Colonic mucosa (tissue), 4 donors: ENCODE results near the gene PAX3. TPM values are rescaled to one million over a fixed set of nuclear protein-coding genes. Genes with fewer than 3 reads are reported as not detected.

Experiments used
- DNase-seq: peaks from one replicate; pipeline ENCODE4 v3.0.0-alpha.2; 2020
- H3K27ac ChIP-seq: fragments of 200-600 bp; one replicate; pipeline ENCODE4 v1.8.0; 2021
- H3K27me3 ChIP-seq: fragments of 200-600 bp; one replicate; pipeline ENCODE4 v1.8.0; 2021
- H3K36me3 ChIP-seq: fragments of 200-600 bp; one replicate; pipeline ENCODE4 v1.8.0; 2021
- H3K4me1 ChIP-seq: fragments of 200-600 bp; one replicate; pipeline ENCODE4 v1.8.0; 2021; ENCODE audit warnings: mild to moderate bottlenecking
- H3K4me3 ChIP-seq: fragments of 200-600 bp; one replicate; pipeline ENCODE4 v1.8.0; 2021
- H3K9ac ChIP-seq, 2 donors: one replicate each; pipeline ENCODE4 v1.7.0; 2013; ENCODE audit warnings: control low read depth in 2 of 2, low read depth in 2 of 2, low read length in 2 of 2
- H3K9me3 ChIP-seq: fragments of 200-600 bp; one replicate; pipeline ENCODE4 v1.8.0; 2021
- intact Hi-C: fragments of 100-400 bp; cut with DNase I; formaldehyde crosslinking; loops from one replicate; pipeline ENCODE4 v1.14.1; 2022
- total RNA-seq, 2 donors: library from RNA; stranded (reverse); fragmentation: NEBNext Ultra II Directional in 1 of 2; extraction: Animal tissue kit (Norgen Biotek cat#: 25700) in 1 of 2; gene quantifications; one replicate each; pipeline ENCODE4 v1.2.1, GENCODE V29; 2021
- TF ChIP-seq, protein P1 (sequence below): fragments of 200-600 bp; IDR thresholded peaks from one replicate; pipeline ENCODE4 v1.8.0; 2022; ENCODE audit warnings: antibody characterized with exemption, mild to moderate bottlenecking
- donor health status: healthy.
- donor health status: DM: no; HTN: no; CAD: no.
- donor health status: DM: no; HTN: no; CAD: no.

PAX3 gene
- total RNA-seq, 2 donors from 2014 or later = 0.16 TPM; not detected in 1

DNA sequence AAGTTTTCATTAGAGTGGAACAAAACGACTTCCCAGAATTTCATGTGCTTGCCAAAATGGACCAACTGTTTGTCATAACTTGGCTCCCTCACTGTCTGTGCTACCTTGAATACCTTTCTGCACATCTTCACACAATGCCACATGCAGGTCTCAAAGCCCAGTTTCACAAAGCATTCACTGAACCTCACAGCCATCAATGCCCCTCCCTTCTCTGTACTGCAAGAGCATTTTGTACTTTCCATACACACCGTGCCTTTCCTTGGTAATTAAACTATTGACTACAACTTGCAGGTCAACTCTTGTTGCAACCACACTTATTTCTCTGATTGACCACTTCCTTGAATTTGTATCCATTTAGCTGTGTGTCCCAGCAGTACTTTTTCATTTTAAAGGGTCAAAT, 50.5 kb downstream of the PAX3 start:
- TF ChIP-seq, protein P1, sequence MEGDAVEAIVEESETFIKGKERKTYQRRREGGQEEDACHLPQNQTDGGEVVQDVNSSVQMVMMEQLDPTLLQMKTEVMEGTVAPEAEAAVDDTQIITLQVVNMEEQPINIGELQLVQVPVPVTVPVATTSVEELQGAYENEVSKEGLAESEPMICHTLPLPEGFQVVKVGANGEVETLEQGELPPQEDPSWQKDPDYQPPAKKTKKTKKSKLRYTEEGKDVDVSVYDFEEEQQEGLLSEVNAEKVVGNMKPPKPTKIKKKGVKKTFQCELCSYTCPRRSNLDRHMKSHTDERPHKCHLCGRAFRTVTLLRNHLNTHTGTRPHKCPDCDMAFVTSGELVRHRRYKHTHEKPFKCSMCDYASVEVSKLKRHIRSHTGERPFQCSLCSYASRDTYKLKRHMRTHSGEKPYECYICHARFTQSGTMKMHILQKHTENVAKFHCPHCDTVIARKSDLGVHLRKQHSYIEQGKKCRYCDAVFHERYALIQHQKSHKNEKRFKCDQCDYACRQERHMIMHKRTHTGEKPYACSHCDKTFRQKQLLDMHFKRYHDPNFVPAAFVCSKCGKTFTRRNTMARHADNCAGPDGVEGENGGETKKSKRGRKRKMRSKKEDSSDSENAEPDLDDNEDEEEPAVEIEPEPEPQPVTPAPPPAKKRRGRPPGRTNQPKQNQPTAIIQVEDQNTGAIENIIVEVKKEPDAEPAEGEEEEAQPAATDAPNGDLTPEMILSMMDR = no peak
- Histone ChIP-seq H3K4me3 (no peak overlapping the region), H3K4me1 (no peaks in the 10 kb centered on the region), H3K9ac (no peak overlapping the region), H3K27ac (no peak overlapping the region), H3K9me3 (no peaks in the 10 kb centered on the region), H3K36me3 (no peaks in the 10 kb centered on the region), H3K27me3 (no peaks in the 10 kb centered on the region)
- intact Hi-C loops = no loop called here
- no peak for DNase-seq

- H3K4me3 ChIP-seq = no peak overlapping the region
- DNase-seq = no peak
- H3K27me3 ChIP-seq = peaks cover 22% of the 10 kb centered on the region
- H3K9me3 ChIP-seq = no peaks in the 10 kb centered on the region
- no peaks in the 10 kb centered on the region for H3K36me3 ChIP-seq
- no peak overlapping the region for H3K9ac ChIP-seq
- no peaks in the 10 kb centered on the region for H3K4me1 ChIP-seq
- TF ChIP-seq, protein P1 = no peak
- H3K27ac ChIP-seq = no peak overlapping the region
- intact Hi-C loops = no loop called here
These were observed 56.3 kb downstream of the PAX3 start for GRCh38 chr2:222242532-222242931.

- Histone ChIP-seq H3K4me1 (no peaks in the 10 kb centered on the region), H3K9me3 (no peaks in the 10 kb centered on the region), H3K9ac (no peak overlapping the region), H3K4me3 (no peak overlapping the region), H3K27ac (no peak overlapping the region), H3K27me3 (peaks cover 22% of the 10 kb centered on the region), H3K36me3 (no peaks in the 10 kb centered on the region)
- TF ChIP-seq, protein P1 = no peak
- no peak for DNase-seq
- intact Hi-C loops = no loop called here
These were observed 57.5 kb downstream of the PAX3 start for GRCh38 chr2:222241128-222241870.

GRCh38 chr2:222240676-222241049, 58.1 kb downstream of the PAX3 start:
- TF ChIP-seq, protein P1 = no peak
- intact Hi-C loops = no loop called here
- Histone ChIP-seq H3K4me3 (no peak overlapping the region), H3K9ac (no peak overlapping the region), H3K4me1 (no peaks in the 10 kb centered on the region), H3K27me3 (peaks cover 22% of the 10 kb centered on the region), H3K9me3 (no peaks in the 10 kb centered on the region), H3K36me3 (no peaks in the 10 kb centered on the region), H3K27ac (no peak overlapping the region)
- no peak for DNase-seq

DNA sequence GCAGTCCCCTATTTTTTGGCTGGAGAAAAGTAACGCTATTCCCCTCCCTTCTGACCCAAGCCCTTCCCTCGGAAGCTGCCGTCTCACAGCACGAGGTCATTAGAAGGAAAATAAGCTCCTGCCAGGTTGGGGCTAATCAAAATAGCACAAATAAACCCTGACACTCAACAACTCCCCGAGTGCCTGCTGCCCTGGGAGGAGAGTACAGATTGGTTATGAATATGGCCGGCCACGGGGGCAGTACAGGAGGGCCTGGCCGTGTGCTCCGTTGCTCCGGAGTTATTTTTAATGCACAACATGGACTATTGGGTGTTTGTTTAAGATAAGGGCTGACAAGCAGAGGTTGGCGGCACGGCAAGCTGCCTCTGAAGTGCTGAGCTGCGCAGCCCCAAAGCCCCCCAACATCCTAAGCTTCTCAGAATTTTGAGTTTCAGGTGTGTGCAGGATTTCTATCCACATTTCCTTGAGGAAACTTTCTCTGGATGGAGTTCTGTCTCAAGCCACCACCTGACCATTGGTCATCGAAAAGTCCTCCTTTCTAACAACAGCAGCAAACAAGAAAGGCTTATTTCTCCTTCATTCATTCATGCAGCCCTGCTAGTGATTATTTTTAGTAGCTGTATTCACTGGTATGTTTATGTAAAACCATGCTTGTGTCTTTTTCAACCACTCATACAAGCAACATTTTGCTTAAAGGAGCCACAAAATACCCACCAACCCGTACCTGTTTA, 58.7 kb downstream of the PAX3 start:
- TF ChIP-seq, protein P1 = no peak
- no peak overlapping the region for H3K9ac ChIP-seq
- H3K4me3 ChIP-seq = no peak overlapping the region
- peaks cover 22% of the 10 kb centered on the region for H3K27me3 ChIP-seq
- H3K36me3 ChIP-seq = no peaks in the 10 kb centered on the region
- no peaks in the 10 kb centered on the region for H3K4me1 ChIP-seq
- no peaks in the 10 kb centered on the region for H3K9me3 ChIP-seq
- intact Hi-C loops = no loop called here
- no peak for DNase-seq
- H3K27ac ChIP-seq = no peak overlapping the region
